Pulmonary artery endothelial cell (primary cell): ENCODE results near the gene TMEM30B. TPM values are rescaled to one million over a fixed set of nuclear protein-coding genes. Genes with fewer than 3 reads are reported as not detected.

Experiments used
- DNase-seq: peaks from one replicate; pipeline ENCODE4 v3.0.0-alpha.2; 2011; ENCODE audit warnings: low read depth, low spot score
- total RNA-seq: library from RNA; depleted of rRNA; stranded (reverse); fragments of >200 nt; gene quantifications from 2 replicates; pipeline ENCODE4 v1.2.3, GENCODE V29; 2014

Gene TMEM30B
- total RNA-seq, 1 donor from 2014 or later = 0.13 TPM

DNA sequence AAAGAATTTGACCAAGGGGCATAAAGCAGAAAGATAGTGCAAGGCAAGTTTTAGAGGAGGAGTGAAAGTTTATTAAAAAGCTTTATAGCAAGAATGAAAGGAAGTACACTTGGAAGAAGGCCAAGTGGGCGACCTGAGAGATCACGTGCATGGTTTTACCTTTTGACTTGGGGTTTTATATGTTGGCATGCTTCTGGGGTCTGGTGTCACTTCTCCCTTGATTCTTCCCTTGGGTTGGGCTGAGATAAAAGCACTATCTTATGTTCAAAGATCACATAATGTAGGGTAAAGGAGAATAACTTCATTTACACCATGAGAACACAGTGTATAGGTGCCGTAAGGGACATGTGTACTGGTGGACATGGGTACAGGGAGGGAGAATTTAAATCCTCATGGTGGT, 17.7 kb upstream of the TMEM30B start:
- DNase-seq = no peak

- no peak for DNase-seq
These were observed 16.4 kb upstream of the TMEM30B start for GRCh38 chr14:61297581-61297980.

DNA sequence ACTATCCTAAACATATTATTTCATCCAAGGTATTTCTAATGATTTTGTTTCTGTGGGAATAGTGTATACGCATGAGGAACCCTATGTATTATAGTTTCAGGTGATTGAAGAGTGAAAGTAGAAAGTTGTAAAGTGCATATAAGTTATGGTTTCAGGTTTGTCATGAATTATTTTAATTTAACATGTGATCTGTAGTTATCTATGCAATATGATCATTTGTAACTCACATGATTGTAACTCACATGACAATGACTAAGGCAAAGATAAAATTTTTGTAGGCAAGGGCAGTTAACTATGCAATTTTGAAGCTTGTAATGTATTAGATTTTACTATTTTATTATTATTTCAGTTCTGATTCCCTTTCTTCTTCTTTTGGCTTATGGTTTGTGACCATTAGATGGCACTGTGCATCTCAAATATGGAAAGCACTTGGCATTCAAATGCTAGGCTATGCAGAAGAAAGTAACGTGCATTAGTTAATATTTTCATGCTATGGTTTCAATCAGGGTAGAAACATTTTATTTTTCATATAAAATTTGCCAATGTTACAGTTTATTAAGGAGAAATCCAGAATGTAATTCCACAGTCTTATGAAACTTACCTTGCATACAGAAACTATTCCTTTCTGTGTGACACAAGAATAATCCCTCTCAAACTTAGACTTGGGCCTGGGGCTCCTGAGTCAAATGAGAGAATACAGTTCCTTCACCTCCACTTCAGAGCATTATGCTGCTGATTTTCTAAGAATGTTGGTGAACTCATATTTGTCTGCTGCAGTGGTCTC, 15.8 kb upstream of the TMEM30B start:
- DNase-seq = peak; percentile 37

DNA sequence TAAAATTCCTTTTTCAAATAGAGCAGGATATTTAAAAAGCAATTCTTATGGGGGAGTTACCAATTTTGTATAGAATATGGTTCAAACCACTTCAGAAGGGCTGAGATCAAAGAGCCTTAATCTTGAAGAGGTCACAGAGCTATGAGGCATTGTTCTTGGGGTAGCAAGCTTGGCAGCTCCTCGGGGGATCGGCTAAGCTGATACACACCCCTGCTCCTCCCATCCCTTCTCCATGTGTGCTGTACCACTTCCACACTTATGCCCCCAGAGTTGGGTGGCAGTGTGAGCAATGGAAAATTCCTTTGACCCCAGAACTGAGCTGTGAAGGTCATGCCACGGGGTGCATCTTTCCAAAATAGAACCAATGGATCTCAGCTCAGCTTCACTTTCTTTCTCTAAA, 15.0 kb upstream of the TMEM30B start:
- DNase-seq = no peak

DNA sequence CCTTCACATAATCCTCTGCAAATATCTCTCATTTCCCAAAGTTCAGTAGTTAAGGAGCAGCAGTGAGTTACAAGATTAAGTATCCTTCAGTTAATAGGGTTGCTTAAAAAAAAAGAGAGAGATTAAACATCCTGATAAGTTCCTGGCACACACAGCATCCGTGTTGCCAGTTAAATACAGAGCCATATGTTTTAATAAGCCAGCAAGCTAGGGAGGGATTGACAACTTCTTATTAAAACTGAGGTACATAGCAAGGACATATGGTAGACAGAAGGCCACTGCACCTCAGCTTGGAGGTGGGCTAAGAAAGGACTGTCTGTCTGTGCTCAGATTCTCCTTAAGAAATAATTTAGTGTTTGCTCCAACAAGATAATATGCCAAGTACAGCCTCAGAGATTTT, 9.6 kb upstream of the TMEM30B start:
- DNase-seq = no peak

GRCh38 chr14:61288720-61289119, 7.6 kb upstream of the TMEM30B start:
- DNase-seq = no peak

- no peak for DNase-seq
These were observed 7.1 kb upstream of the TMEM30B start for GRCh38 chr14:61288228-61288627.

DNA sequence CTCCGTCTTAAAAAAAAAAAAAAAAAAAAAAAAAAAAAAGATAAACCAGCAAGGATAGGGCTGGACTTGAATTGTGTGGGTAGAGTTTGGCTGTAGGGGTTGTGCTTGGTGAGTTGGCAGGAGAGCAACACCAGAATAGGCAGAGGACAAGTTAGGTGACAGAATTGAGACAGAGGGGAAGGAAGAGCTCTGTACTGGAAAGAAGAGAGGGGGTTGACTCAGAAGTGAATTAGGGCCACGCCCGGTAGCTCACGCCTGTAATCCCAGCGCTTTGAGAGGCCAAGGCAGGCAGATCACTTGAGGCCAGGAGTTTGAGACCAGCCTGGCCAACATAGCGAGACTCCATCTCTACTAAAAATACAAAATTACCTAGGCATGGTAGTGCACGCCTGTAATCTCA, 6.1 kb upstream of the TMEM30B start:
- DNase-seq = no peak

DNA sequence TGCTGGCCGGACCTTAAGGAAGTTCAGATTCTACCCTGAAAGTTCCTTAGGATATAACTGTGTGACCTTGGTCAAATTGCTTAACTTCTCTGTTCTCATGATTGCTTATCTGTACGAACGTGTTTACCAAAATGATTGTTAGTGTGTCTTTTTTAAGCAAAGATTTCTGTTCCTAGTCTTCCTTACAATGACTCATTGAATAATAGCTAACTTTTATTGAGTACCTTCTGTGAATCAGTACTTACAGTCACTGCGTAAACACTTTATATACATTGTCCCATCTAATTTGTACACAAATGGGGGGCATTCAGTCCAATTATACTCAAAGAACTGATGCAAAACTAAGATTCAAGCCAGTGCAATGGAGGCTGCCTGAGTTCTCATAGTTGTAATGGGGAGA, 4.2 kb upstream of the TMEM30B start:
- DNase-seq = no peak

- no peak for DNase-seq
These were observed 2.9 kb upstream of the TMEM30B start for GRCh38 chr14:61284001-61284400.

GRCh38 chr14:61282746-61283145, 1.6 kb upstream of the TMEM30B start:
- no peak for DNase-seq

DNA sequence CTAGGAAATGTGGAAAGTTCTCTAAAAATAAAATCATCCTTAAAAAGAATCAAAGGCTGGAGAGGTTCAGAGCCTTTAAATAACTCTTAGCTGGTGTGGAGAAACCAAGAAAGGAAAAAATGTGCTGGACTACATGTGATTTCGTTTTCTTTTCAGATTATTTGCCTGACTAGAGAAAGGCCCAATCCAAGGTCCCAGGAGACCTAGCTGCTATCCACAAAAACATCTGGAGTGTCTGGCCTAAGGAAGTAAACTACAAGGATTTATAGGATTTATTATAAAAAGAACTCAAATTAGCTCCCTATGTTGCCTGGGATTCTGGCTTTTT, 774 bp upstream of the TMEM30B start:
- DNase-seq = no peak

DNA sequence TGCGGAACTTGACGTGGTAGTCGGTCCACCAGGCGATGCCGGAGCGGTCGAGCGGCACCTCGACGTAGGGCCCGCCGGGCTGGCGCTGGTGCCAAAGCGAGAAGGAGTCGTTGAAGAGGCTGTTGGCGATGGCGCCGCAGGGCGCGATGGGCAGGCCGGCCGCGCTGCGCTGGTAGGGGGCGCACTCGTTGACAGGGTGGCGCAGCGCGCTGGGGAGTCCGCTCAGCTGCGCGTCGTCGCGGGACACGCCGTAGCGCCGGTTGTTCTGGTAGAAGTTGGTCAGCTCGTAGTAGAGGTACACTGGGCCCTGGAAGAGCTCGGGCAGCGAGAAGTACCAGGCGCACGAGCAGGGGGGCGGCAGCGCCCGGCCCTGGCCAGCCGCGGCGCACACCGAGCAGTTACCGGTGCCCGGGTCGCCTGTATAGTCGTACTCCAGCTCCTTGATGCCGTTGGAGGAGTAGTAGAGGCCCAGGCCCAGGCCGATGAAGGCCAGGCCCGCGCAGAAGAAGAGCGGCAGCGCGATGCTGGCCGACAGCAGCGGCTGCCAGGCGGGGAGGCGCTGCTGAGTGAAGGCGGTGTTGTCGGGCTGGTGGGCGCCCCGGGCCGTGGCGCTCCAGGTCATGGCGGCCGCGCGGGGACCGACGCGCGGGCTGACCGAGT, 482 bp downstream of the TMEM30B start:
- DNase-seq = peak; percentile 48

- no peak for DNase-seq
These were observed 1.0 kb downstream of the TMEM30B start for GRCh38 chr14:61280092-61280525.

DNA sequence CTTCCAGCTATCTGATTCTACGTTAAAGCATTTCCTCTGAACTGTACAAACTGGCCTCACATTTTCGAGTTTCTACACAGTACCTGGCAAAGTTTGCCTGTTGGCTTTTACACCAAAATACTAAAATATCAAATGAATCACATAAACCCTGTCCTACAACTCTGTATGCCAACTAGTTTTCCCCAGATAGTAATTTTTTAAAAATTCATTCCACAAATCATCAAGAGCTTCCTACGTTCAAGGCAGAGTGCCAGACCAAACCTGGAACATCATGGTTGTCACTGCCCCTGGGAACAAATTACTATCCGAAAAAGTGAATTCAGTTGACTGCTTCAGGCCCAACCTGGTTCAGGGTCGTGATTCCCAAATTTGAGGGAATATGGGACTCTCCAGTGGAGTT, 2.1 kb downstream of the TMEM30B start:
- DNase-seq = no peak

- no peak for DNase-seq
These were observed 3.4 kb downstream of the TMEM30B start for GRCh38 chr14:61277784-61278183.

DNA sequence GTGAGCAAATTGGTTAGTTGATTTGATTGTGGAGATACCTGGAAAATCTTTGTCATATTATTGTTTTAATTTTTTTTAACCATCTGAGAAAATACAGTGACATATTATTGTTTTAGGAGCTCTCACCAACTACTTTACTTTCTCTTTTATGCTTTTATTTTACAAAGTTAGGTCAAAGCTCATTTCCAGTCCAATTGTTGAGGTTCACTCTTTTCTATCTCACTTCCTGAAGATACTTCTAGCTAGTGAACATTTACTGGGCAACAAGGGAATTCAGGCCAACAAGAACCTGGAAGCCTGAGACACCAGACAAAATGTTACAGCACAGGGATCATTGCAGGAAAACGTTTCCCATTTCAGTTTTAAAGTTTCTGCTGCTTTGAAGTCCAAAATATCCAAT, 3.9 kb downstream of the TMEM30B start:
- DNase-seq = peak; percentile 22

DNA sequence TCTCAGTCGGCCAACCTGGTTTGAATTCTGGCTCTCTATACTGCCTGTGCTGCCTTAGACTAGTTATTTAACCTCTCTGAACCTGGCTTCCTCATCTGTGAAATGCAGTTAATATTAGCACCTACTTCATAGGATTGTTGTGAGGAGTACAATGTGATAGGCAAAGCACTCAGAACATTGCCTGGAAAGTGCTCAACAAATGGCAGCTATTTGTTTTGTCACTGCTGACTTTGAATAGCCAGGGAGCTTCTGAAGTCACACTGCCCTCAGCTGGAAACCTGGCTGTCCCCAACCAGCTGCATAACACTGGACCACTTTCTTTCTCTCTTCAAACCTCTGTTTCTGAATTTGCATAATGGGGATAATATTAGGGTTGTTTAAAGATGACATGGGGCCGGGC, 9.6 kb downstream of the TMEM30B start:
- DNase-seq = no peak

GRCh38 chr14:61270714-61271113, 10.4 kb downstream of the TMEM30B start:
- no peak for DNase-seq

DNA sequence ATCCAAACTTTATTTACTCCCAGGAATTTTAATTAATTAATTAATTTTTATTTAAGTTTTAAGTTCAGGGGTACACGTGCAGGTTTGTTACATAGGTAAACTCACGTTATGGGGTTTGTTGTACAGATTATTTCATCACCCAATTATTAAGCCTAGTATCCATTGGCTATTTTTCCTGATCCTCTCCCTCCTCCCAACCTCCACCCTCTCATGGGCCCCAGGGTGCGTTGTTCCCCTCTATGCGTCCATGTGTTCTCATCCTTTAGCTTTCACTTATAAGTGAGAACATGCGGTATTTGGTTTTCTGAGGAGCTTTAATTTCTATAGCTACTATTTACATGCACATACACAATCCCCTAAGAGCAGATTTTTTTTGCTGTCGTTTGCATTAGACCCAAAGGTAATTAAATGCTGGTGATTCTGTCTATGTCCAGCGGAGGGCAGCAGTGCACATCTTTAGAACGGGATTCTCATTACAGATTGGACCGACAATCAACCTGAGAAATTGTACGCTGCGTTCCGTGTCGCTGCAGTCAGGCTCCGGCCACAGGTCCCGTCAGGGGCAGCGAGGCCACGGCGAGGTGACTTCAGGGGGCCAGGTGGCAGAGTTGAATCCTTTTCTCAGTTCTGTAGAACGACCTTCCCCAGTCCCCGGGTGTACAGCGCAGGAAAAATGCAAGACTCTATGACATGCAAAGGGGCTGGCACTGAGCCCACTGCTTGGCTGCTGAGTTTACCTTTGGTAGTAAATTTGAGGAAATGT, 11.6 kb downstream of the TMEM30B start:
- DNase-seq = peak; percentile 33

DNA sequence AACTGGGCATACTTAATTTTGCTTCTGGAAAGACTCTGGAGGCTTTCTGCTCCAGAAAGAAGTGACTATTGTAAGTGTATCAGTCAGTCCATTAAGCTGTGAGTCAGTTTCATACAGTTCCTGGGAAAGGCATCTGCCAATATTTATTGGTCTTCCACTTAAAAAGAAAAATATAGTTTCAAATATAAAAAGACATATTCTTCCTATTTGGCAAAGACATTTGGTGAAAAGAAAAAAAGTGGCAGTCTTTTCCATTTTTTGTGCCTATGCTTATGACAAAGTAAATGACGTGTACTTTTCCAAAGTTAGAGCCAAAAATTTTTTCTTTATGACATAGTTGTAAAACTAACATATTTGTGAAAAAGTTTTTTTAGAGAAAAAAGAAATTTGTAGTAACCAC, 12.3 kb downstream of the TMEM30B start:
- no peak for DNase-seq

GRCh38 chr14:61266891-61267740, 14.0 kb downstream of the TMEM30B start:
- DNase-seq = no peak
